ENCODE measurements around the gene SPATA13. TPM values are rescaled to one million over a fixed set of nuclear protein-coding genes. Genes with fewer than 3 reads are reported as not detected.
A peak's percentile ranks its signal among the peaks of the same experiment; 100 is the strongest.

Gene SPATA13
- total RNA-seq, 1 donor from 2014 or later, result 11.9 TPM

DNA sequence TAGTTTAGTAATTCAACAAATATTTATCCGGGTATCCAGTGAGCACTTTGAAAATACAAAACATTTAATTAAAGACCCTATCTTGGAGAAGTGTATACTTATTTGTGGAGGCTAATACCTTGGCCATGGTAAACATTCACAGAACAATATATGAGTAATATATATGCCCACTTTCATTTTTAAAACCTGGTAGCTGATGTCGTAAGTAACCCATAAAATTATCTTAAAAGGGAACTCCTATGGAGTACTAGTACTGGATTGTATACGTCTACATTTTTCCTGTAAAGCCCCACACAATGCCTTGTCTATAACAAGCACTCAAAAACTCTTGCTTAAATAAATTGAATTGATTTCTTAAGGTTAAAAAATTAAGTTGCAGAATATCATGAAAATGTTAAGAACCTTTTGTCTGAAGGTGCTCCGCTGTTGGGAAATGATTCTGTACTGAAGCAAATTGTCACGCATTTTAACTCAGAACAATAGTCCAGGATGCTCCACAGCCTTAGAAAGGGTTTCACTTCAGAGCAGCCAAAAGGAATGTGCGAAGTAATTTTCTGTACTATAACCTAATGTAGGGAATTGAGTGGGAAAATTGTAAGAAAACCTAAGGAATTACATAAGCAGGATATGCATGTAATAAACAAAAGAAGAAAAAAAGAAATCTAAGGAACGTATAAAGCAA is 90.0 kb downstream of the SPATA13 start:
- no peak for DNase-seq (ENCODE audit: low read depth)

DNA sequence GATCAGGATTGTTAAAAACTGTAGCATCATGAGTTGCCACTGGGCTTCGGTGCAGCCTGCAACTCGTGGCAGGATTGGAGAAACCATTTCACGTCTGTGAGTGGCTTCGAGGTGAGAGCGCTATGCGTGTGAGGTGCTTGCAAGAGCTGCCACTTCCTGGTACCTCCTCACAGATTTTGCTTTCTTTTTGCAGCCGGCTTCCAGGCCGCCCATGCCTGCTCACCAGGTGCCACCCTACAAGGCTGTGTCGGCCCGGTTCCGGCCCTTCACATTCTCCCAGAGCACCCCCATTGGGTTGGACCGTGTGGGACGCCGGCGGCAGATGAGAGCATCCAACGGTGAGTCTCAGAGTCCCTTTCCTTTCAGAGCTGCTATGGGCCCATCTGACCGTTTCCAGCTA is 91.0 kb downstream of the SPATA13 start:
- no peak for DNase-seq (ENCODE audit: low read depth)

DNA sequence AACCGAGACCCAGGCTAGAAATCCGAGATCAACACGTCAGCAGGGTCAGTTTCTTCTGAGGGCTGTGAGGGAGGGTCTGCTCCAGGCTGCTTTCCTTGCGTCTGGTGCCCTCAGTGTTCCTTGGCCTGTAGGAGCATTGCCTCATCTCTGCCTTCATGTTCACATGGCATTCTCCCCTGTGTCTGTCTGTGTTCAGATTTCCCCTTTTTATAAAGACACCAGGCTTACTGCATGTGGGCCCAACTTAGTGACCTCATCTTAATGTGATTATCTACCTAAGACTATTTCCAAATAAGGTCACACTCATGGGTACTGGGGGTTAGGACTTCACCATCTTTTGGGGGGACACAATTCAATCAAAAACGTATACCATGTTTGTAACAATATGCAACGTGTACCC is 91.6 kb downstream of the SPATA13 start:
- no peak for DNase-seq (ENCODE audit: low read depth)

DNA sequence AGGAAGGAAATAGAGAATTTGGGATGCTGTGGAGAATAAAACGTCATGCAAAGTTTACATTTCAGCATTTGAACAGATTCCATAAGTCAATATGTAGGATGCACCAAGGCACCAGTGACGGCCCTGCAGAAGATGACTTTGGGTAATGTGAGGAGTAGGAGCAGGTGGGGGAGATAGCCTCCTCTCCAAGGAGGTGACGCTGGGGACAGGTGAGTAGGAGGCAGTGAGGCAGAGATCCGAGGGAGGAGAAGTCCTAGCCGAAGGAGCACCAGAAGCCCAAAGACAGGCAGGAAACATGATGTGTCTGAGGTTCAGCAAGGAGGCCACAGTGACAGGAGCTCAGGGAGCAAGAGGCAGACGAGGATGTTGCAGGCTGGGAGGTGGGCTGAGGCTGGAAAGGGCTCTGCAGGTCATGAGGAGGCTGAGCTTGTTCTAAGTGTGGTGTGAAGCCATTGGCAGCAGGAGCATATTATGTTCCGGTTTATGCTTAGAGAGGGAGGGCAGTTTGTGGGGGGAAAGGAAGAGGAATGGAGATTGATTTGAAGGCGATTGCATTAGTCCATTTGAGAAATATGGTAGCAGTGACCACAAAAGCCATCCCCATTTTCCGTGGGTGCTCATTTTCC is 93.1 kb downstream of the SPATA13 start:
- DNase-seq (ENCODE audit: low read depth), result no peak

DNA sequence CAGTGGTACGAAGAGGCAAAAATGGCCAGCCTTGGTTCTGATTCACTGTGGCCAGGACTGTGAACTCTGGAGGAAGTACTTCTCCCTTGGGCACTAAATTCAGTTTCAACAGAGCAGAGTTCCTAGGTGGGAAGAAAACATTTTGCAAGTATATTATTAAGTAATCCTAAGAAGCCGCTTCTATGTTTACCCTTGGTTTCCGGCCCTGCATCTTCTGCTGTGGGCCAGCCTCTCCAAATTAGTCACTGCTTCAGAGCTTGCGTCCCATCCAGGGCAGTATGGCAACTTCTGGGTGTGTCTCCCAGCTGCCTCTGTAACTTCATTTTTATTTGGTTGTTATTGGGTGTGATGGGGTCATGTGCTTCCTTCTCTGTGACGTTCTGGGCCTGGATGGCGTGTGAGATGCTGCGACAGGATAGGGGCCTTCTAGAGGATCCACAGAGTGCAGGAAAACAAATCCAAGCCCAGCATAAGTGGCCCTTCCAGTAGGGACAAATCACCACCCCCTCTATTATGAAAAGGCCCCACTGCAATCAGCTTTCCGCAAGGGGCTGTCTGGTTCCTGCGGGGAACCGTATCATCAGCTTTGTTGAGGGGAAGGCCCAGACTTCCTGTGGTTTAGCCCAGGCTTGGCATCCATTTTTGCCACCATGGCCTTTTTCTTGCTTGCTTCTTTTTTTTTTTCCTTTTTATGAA is 93.8 kb downstream of the SPATA13 start:
- DNase-seq (ENCODE audit: low read depth), result no peak

DNA sequence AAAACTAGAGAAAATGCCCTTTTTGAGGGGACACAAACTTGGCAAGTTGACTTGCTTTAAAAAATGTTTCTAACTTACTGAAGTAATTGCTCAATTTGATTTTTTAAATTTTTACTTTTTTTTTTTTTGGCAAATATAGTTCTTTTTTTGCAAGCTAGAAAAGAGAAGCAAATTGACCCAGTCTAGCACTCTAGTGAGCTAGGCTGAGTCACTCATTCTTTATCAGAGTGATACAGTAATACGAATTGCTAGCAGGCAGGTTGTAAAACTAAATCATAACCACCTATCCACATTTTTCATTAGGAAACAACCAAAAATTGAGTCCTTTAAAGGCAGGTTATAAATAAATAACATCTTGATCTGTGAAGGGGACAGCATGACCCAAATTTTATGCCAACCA is 97.0 kb downstream of the SPATA13 start:
- DNase-seq (ENCODE audit: low read depth), result no peak

DNA sequence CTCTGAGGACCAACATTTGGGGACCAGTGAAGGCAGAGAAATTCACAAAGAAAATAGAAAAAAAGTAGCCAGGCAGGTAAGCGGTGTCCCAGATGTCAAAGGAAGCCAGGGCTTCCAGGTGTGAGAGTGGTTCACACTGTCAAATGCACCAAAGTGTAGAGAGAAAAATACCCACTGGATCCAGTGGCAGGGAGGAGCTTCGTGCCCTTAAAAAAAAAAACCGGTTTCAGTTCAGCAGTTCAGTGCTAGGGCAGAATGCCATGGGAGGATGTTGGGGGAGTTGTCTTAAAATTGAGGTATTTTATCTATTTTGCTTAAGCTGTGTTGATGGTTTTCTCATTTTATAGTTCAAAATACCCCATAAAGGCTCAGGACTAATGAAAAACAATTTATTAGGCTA is 101.0 kb downstream of the SPATA13 start:
- DNase-seq (ENCODE audit: low read depth), result no peak

DNA sequence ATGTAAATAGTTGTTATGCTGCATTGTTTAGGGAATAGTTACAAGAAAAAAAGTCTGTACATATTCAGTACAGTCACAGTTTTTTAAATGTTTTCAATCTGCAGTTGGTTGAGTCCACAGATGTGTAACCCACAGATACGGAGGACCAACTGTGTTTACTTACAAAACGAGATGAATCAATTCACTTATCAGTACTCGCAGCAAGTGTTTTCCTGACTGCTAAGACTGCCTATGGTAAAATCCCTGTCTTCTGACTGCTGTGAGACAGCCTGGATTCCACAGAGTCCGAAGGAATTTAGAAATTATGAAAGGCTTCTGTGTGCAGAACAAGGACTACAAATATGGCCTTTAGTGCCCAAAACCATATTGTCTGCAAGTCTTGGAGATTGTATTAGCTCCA is 103.1 kb downstream of the SPATA13 start:
- no peak for DNase-seq (ENCODE audit: low read depth)

DNA sequence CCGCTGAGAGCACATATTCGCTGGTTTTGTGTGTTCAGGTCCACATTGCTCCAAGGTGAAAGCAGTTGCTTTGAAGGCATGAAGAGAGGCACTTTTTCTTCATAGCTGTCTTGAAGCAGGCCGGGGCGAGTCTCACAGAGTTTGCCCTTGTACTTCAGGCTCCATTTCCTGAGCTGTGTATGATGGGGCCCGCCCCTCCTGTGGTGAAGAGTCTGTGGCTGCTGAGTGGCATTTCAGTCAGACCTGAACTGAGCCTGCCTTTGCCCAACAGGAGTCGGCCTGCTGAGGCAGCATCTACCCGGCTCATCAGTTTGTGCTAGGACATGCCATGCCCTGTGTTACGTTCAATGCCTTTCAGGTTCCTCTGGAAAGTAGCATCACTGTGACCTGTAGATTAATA is 104.5 kb downstream of the SPATA13 start:
- DNase-seq (ENCODE audit: low read depth), result no peak

DNA sequence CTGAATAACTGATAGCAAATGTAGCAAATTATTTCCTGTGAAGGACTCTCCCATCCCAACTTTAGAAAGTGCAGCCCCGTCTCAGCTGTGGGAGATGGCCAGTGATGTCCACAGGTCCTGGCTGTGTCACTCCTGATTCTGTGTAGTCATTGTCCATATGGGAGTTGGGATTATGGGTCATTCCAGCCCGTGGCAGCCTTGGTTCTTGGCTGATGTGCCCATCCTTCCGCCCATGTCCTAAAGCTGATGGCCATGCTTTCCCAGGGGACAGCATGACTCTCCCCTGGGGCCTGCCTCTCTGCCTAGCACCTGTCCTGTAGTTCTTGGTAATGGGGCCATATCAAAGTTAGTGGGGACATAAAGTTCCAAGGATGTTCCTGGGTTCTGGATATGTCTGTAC is 104.9 kb downstream of the SPATA13 start:
- no peak for DNase-seq (ENCODE audit: low read depth)

DNA sequence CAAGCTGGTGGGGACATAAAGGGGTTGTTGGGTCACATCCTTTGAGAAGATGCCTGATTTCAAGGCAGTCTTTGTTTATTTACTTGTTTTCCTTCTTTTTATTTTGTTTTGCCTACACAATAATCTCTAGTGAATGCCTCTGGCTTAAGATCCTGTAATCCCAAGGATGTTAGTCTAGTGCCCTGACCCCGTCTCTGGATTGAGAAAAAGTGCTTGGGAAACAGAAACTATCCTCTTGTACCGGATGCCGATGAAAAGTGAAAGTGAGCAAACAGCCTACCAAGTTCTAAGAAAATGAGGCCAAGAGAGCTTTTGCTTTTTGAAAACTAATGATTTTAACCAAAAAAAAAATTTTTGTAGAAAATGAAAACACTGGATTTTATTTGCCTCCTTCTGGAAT is 106.8 kb downstream of the SPATA13 start:
- DNase-seq (ENCODE audit: low read depth), result no peak

DNA sequence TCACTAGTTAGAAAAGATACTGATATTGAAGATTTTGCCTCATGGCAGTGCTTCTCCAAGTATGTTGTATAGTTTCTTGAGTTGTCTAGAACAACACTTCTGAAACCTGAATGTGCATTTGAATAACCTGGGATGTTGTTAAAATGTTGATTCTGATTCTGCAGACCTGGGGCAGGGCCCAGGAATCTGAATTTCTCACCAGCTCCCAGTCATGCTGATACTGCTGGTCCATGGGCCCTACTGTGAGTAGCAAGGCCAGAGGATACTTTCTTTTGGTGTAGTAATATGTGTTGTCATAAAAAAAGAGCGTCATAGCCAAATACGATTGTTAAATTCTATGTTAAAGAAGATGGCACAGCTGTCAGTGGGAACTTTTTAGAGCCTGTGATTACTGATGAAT is 107.3 kb downstream of the SPATA13 start:
- no peak for DNase-seq (ENCODE audit: low read depth)

DNA sequence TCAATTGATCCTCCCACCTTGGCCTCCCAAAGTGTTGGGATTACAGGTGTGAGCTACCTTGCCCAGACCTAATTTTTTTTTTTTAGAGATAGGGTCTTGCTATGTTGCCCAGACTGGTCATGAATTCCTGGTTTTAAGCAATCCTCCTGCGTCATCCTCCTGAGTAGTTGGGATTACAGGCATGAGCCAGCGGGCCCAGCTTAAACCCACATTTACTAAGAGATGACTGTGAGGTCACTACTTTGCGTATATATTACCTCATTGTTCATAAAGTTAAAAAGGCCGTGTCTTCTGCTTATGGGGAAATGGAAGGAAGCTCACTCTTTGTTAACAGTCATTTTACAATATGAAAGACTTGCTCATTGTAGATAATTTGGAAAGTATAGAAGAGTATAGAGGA is 109.3 kb downstream of the SPATA13 start:
- no peak for DNase-seq (ENCODE audit: low read depth)

DNA sequence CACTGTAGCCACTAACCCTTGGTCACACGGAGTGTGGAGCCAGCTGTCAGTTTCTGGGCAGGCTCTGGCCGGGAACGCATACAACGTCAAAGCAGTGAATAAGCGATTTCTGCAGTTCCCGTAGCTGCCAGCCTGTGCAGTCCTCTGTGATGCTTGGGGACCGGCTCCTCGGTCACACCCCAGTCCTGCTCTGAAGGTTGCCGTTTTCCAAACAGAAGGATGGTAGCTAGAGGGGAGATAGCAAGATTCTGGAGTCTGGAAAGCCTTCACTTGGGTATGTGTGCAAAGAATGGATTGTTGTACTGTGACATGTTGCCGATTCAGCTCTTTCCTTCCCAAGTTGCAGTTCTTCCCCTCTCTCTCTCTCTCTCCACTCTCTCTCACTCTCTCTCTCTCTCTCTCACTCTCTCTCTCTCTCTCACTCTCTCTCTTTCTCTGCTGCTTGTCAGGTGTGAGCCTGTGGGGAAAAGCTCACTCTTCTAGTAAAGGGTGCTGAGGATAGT is 110.2 kb downstream of the SPATA13 start:
- peak; percentile 87 for DNase-seq (ENCODE audit: low read depth)

DNA sequence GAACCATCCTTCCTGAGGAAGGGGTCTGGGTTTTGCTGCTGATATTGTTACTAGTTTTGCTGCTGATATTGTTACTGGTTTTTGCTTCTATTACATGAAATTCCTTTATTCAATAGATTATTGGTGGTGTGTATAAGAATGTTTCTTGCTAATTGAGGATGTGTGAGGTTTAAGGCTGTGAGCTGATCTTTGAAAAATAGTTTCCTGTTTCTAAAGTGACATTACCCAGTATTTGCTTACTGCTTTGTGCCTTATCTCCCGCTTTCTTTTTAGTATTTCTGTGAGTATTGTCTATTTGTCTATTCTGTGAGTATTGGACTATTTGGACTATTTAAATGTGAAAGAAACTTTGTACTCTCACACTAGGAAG is 110.7 kb downstream of the SPATA13 start:
- DNase-seq (ENCODE audit: low read depth), result no peak

DNA sequence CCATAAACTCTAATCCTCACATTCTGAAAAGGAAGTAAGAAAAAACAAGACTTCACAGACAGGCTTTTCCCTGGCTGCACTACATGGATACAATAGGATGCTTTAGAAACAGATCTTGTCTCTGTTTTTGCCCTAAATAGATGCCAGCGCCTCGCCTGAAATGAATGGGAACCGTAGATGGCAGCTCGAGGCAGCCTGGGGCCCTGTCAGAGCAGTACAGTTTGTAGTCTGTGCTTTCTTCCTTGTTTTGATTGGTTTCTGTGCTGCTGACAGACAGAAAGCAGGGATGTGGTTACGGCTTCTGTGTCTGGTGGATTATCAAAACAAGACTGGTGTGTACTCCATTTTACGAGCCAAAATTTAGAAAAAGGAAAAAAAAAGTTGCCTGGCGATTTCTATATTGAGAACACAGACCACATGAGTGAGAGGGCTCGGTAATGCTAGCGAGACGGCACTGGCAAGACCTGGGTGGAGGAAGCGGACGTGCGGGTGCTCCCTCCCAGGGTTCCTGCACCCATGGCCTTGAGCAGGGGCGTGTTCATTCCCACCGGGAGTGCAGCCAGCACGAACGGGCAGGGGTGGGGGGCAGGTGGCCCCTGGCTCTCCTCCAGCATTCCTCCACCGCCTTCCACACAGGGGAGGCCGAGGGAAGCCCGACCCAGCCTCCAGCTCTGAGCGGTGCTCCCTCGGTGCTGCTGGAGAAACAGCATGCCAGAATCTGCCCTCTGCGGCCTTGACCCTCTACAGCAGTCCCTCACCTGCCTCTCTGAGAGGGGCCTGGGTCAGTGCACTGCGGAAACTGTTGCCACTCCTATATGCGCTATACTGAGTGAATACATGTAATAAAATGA is 111.3 kb downstream of the SPATA13 start:
- DNase-seq (ENCODE audit: low read depth), result peak; percentile 74

DNA sequence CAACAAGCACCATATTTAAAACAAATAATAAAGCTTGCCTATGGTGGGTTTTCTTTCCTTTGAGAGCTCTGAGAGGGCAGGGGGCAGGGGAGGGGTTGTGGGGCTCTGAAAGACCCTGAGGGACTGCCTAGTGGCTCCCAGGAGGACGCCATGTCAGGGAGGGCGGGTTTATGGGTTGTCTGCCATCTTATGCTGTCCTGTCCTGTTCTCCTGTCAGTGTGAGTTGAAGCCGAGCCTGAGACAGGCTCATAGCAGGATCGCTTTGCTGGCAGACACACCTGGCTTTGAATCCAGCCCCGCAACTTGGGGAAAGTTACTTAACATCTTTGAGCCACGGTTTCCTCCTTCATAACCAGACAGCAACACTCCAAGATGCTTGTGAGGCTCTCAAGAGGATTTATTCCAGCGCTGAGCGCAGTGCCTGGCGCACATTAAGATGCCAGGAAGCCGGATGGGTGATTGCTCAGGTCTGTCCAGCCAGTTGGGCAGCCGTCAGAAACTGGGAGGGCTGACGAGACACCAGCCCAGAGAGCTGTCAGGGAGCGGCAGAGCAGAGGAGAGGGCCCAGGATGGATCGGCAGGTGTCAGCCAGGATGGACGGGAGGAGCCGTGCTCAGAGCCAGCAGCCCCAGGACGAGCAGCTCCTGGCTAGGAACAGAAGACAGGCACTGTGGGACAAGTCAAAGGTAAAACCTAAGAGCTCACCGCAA is 112.1 kb downstream of the SPATA13 start:
- DNase-seq (ENCODE audit: low read depth), result no peak

DNA sequence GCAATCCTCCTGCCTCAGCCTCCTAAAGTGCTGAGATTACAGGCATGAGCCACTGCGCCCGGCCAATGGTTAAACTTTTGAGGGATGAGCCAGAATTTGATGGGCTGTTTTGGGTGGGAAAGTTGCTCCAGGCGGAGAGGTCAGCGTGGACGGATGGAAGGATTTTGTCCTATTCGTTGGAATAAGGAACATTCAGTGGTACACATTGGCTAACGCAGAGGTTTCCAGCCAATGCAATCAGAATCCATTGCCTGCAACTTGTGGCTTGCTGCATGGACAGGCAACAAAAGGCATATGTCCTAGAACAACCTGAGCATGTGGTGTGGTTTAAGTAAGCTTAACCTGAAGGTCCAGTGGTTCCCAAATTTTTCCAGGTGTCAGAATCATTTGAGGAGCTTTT is 113.4 kb downstream of the SPATA13 start:
- DNase-seq (ENCODE audit: low read depth), result no peak

DNA sequence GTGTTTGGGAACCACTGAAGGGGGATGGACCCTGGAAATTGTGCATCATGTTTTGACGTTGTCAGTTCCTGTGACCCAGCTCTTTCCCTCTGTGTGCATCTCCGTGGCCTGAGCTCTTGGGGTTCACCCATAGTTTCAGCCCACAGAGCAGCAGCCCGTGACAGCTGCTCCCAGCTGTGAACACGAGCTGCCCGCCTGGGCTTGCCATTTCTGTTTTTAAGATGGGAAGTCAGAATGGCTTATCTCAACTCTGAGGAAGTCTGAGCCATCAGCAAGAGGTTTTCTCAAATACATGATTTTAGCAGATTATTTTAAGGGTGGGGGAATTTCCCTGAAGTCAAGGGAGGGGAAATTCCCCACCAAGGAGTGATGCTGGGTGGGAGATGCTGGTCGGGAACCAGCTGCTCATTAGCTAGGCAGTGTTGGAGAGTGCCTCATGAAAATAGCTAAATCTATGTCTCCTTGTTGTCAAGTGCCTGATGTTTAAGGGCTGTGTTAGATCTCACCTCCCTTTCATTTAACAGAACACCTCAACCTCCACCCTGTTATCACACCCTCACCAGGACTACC is 114.0 kb downstream of the SPATA13 start:
- DNase-seq (ENCODE audit: low read depth), result peak; percentile 81

DNA sequence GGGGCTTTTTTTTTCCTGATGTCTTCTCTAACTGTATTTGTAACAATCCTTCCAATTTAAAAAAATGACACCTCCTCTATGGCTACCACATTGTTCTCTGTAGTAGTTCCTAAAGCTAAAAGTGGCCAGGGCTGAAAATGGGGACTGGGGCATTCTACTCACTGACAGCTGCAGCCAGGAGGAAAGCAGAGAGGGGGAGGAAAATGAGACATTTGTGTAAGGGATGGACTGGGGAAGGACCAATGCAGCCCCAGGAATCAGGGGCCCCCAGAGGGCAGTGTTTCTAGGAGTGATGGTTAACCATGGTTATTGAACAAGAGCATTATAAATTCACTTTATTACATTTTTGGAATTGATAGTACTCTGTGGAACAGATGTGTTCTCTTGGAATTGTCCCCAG is 114.5 kb downstream of the SPATA13 start:
- DNase-seq (ENCODE audit: low read depth), result peak; percentile 68

DNA sequence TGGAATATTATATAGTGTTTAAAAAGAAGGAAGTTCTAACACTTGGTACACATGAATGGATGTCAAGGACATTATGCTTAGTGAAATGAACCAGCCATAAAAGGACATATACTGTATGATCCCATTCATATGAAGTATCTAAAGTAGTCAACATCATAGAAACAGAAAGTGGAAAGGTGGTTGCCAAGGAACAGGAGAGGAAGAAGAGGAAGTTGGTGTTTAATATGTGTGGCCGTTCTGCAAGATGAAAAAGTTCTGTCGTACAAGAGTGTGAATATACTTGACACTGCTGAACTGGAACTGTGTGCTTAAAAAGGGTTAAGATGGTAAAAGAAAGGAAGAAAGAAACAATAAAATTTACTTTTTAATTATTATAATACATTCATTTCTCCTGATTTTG is 115.8 kb downstream of the SPATA13 start:
- DNase-seq (ENCODE audit: low read depth), result no peak

All from myocyte (in vitro differentiated cells).